Lung (tissue), 12 donors: ENCODE data around the gene LCP2. TPM values are rescaled to one million over a fixed set of nuclear protein-coding genes. Genes with fewer than 3 reads are reported as not detected.

Experiments
- ATAC-seq: fragments of 200-7000 bp; cut with Tn5 transposase; one replicate; pipeline ENCODE4 v1.9.1; 2020; ENCODE audit warnings: moderate number of reproducible peaks; ENCODE audit not compliant: insufficient read depth, low FRiP score
- DNase-seq, 3 donors: peaks; one replicate each; pipeline ENCODE4 v3.0.0-alpha.2; 2013 to 2017
- H3K27ac ChIP-seq, 2 donors: one replicate each; pipeline ENCODE4 v1.5.1; 2013; ENCODE audit warnings: mild to moderate bottlenecking in 2 of 2, moderate library complexity in 2 of 2, control low read depth in 1 of 2, inconsistent platforms in 1 of 2, low read depth in 1 of 2, low read length in 1 of 2
- H3K27me3 ChIP-seq, 3 donors: one replicate each; pipeline ENCODE4 v1.5.1; 2013; ENCODE audit warnings: low read length in 2 of 3; ENCODE audit not compliant: control insufficient read depth in 3 of 3, insufficient read depth in 3 of 3
- H3K36me3 ChIP-seq, 4 donors: one replicate each; pipeline ENCODE4 v1.5.1; 2013; ENCODE audit warnings: low read length in 4 of 4, mild to moderate bottlenecking in 1 of 4, moderate library complexity in 1 of 4; ENCODE audit not compliant: control insufficient read depth in 4 of 4, insufficient read depth in 4 of 4
- H3K4me1 ChIP-seq, 5 donors: one replicate each; pipeline ENCODE4 v1.5.1; 2013; ENCODE audit warnings: low read length in 5 of 5, mild to moderate bottlenecking in 2 of 5, moderate library complexity in 1 of 5; ENCODE audit not compliant: control insufficient read depth in 5 of 5, insufficient read depth in 5 of 5
- H3K4me3 ChIP-seq: one replicate; pipeline ENCODE4 v1.5.1; 2013; ENCODE audit warnings: mild to moderate bottlenecking, control low read depth, moderate library complexity
- H3K9ac ChIP-seq, 2 donors: one replicate each; pipeline ENCODE4 v1.5.1; 2013; ENCODE audit warnings: low read length in 2 of 2, control low read depth in 1 of 2; ENCODE audit not compliant: insufficient read depth in 1 of 2
- H3K9me3 ChIP-seq, 4 donors: one replicate each; pipeline ENCODE4 v1.5.1; 2013; ENCODE audit warnings: low read length in 3 of 4, mild to moderate bottlenecking in 1 of 4, moderate library complexity in 1 of 4; ENCODE audit not compliant: control insufficient read depth in 4 of 4, insufficient read depth in 3 of 4
- WGBS, 2 donors: extraction: QIAGEN DNeasy Blood & Tissue Kit; methylation state at CpG; one replicate each; pipeline ENCODE4 v1.1.7; 2013; 5-methylcytosine and 5-hydroxymethylcytosine counted together
- polyA plus RNA-seq, 2 donors: library from polyadenylated mRNA; stranded (reverse); fragments of 200-250 nt; gene quantifications; one replicate each; pipeline ENCODE4 v1.2.1, GENCODE V29; 2013
- total RNA-seq, 2 donors: library from RNA; depleted of rRNA in 1 of 2; stranded (reverse); fragments of >200 nt in 1 of 2; gene quantifications; one replicate each; pipeline ENCODE4 v1.2.1, GENCODE V29; 2014 to 2021
- TF ChIP-seq, protein P1 (sequence below): IDR thresholded peaks from 2 replicates; pipeline ENCODE4 v1.5.1; 2012; ENCODE audit warnings: mild to moderate bottlenecking; ENCODE audit errors: control extremely low read depth, extremely low read depth
- donor health status: control.
- donor health status: control.
- donor health status: Bipolar disorder and iron deficiency.
- donor health status: healthy.
- donor health status: DM: yes; HTN: yes; CAD: no.

The LCP2 gene
- total and polyA plus RNA-seq, 4 donors: 15.6 to 127 (median 56.0) TPM

DNA sequence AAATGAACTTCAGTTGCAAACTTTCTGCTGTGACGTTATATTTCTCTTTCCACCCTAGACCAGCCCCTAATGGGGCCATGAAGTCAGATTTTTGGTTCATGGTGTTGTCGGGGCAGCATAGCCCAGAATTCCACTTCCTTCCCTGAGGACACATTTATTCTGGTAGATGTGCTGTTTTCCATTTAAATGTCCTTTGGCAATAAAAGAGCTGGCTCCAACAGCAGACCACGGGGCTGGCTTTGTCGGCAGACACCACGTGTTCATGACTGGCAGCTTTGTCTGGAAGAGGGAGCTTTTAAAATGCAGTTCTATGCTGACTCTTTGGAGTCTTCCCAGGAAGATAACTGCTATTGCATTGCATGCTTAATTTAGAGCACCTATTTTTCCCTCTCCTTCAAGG, 17.6 kb upstream of the LCP2 start:
- H3K4me1 ChIP-seq: peaks cover 0 to 13% (median 4%) of the 10 kb centered on the region in 5 donors
- H3K27ac ChIP-seq: no peak overlapping the region
- H3K9ac ChIP-seq: no peak overlapping the region
- TF ChIP-seq, protein P1, sequence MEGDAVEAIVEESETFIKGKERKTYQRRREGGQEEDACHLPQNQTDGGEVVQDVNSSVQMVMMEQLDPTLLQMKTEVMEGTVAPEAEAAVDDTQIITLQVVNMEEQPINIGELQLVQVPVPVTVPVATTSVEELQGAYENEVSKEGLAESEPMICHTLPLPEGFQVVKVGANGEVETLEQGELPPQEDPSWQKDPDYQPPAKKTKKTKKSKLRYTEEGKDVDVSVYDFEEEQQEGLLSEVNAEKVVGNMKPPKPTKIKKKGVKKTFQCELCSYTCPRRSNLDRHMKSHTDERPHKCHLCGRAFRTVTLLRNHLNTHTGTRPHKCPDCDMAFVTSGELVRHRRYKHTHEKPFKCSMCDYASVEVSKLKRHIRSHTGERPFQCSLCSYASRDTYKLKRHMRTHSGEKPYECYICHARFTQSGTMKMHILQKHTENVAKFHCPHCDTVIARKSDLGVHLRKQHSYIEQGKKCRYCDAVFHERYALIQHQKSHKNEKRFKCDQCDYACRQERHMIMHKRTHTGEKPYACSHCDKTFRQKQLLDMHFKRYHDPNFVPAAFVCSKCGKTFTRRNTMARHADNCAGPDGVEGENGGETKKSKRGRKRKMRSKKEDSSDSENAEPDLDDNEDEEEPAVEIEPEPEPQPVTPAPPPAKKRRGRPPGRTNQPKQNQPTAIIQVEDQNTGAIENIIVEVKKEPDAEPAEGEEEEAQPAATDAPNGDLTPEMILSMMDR: no peak
- DNase-seq (peak; percentile 76 to 92 (median 83)), ATAC-seq (no peak)
- H3K36me3 ChIP-seq: no peaks in the 10 kb centered on the region
- H3K27me3 ChIP-seq: no peaks in the 10 kb centered on the region
- 38 to 53% methylated on average over 5 of the region's 5 CpGs for WGBS, 2 donors
- H3K4me3 ChIP-seq: no peak overlapping the region
- no peaks in the 10 kb centered on the region for H3K9me3 ChIP-seq

DNA sequence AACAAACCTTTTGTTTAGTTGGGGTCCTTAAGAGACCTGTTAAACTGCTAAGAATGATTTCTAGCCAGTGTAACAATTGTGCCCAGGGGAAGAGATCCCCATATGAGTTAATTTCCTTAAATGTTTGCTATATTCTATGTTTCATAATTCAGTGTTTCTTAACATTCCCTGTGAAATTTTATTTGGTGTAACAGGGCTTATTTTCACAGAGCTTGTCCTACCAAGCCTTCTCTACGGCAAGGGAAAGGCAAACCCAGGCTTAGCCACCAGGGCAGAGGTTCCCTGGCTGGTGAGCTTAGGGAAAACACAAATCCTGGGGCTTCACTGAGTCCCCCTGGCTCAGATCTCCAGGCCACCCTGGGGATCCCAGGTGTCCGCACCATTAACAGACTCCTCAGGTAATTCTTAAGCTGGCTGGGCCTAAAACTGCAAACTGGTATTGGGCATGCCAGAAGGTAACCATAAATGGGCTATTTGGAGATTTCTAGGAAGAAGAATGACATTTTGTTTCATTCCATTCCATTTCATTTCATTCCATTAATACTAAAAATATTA, 17.0 kb upstream of the LCP2 start:
- peaks cover 0 to 14% (median 4%) of the 10 kb centered on the region in 5 donors for H3K4me1 ChIP-seq
- ATAC-seq: no peak

DNA sequence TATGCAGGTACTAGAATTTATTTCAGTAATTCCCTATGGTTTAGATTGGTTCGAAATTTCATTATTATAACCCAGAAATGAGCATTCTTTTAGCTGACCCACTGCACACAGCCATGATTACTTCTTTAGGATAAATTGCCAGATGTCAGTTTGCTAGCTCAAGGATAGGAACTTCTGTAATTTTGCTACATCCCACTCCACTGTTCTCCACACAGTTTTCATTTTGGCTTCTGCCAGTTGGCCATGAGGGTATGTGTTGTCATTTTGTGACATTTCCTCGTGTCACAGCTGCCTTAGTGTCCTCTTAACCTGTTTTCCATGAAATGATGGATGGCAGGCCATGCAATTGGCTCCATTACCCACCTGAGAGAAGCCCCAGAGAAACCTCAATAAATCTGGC, 16.2 kb upstream of the LCP2 start:
- Histone ChIP-seq H3K4me3 (no peak overlapping the region), H3K4me1 (peaks cover 0 to 14% (median 4%) of the 10 kb centered on the region in 5 donors), H3K9me3 (no peaks in the 10 kb centered on the region), H3K36me3 (no peaks in the 10 kb centered on the region), H3K9ac (no peak overlapping the region), H3K27ac (no peak overlapping the region), H3K27me3 (no peaks in the 10 kb centered on the region)
- TF ChIP-seq, protein P1: no peak
- ATAC-seq (no peak), DNase-seq (no peak)
- 71 to 76% methylated on average over 2 of the region's 2 CpGs for WGBS, 2 donors

More for the DNA sequence above, 17.0 kb upstream of the LCP2 start:
- Histone ChIP-seq H3K27me3 (no peaks in the 10 kb centered on the region), H3K27ac (no peak overlapping the region), H3K4me3 (no peak overlapping the region), H3K9me3 (no peaks in the 10 kb centered on the region), H3K9ac (no peak overlapping the region), H3K36me3 (no peaks in the 10 kb centered on the region)
- TF ChIP-seq, protein P1: no peak
- no peak for DNase-seq
- 68 to 82% methylated on average over 2 of the region's 2 CpGs for WGBS, 2 donors

DNA sequence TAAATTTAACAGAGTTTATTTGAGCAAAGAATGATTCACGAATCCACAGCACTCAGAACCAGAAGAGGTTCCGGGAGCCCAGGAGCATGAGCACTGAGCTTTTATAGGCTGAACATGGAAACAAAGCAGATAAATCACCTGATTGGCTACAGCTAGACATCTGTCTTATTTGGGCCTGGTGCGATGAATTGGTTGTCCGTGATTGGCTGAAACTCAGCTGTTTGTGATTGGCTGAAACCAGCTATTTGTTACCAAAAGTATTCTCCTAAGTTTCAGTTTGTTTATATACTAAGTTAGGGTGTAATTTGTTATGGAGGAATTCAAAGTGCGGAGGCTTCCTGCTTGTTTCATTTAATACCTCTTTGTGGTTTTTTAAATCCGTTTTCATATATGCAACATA, 15.8 kb upstream of the LCP2 start:
- Histone ChIP-seq H3K27ac (no peak overlapping the region), H3K4me1 (peaks cover 0 to 14% (median 4%) of the 10 kb centered on the region in 5 donors), H3K9ac (no peak overlapping the region), H3K36me3 (no peaks in the 10 kb centered on the region), H3K9me3 (no peaks in the 10 kb centered on the region), H3K4me3 (no peak overlapping the region), H3K27me3 (no peaks in the 10 kb centered on the region)
- TF ChIP-seq, protein P1: no peak
- DNase-seq (no peak), ATAC-seq (no peak)
- 65 to 77% methylated on average over 6 of the region's 6 CpGs for WGBS, 2 donors
